ENCODE measurements around the gene FAM72C. TPM values are rescaled to one million over a fixed set of nuclear protein-coding genes. Genes with fewer than 3 reads are reported as not detected.
"Not testable (repeated sequence)": the region's sequence is repeated elsewhere in the genome, so short reads cannot be mapped to it uniquely, and the experiment has no call there.

The FAM72C gene
- total and polyA plus RNA-seq, 4 donors: 0.51 TPM; not detected in 3

DNA sequence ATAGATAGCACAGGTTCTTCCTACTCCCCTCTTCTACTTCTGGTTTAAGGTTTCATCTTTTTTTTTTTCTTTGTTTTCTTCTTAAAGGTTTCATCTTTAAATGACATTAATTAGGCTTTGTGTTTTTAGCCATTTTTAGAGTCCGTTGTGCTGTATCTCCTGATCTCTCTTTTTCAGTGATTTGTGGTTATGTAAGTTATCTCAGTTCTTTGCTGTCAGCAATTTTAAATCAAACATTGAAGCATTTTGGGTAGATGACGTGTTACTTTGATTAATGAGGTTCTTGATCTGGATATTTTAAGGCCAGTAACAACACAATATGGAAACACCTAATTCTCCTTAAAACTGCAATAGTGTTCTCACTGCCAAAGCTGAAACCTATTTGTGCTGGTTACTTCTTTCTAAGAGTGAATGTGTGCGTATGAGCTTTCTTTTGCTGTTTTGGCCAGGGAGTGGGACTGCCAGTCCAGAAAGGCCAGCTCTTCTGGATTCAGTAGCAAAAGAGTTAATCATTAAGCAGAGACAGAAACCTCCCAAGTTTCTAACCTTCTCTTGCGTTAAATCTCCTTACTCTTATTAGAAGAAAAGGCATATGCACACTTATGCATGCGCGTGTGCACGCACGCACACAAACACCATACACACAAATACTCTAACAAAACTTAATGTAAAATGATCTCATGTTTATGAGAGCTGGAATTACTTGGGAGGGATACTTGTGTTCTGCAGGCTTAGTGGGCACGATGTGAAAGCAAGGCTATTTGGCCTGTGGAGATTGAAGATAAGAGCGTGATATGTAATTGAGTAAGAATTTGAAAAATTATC lies 17.0 kb upstream of the FAM72C start:
- H3K4me1 ChIP-seq (ENCODE audit: control insufficient read depth in 1 of 2, insufficient read depth in 2 of 2, low read length in 2 of 2); H3K9me3 ChIP-seq (ENCODE audit: control insufficient read depth, low read length); DNase-seq; H3K4me3 ChIP-seq (ENCODE audit: low read length in 2 of 2); H3K27me3 ChIP-seq (ENCODE audit: control insufficient read depth in 1 of 2, insufficient read depth in 2 of 2, low read length in 1 of 2); intact Hi-C loops (cut with DNase I); H3K36me3 ChIP-seq (ENCODE audit: control insufficient read depth in 1 of 2, insufficient read depth in 2 of 2, low read length in 1 of 2); ATAC-seq (ENCODE audit: low FRiP score); H3K27ac ChIP-seq (ENCODE audit: low read depth in 1 of 2, low read length in 2 of 2): not testable (repeated sequence)
- 8 to 21% methylated on average over 1 of the region's 10 CpGs for WGBS, 2 donors

DNA sequence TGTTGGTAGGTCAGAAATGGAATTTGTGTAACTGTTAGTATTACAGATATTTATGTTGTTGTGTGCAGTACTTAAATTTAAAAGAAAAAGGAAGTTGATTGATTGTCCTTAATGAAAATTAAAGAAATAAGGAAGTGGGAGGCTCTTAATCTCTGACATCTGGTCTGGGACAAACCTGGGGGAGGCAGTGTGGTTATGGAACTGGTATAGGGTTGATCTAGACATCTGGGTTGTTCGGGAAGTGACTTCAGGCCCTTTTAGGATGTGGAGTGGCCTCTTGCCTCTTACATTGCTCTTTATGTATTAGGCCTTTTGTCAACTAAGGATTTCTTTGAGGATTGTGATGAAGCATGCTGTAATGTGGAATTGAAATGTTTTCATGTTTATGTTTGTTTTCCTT lies 16.1 kb upstream of the FAM72C start:
- H3K27me3 ChIP-seq (ENCODE audit: control insufficient read depth in 1 of 2, insufficient read depth in 2 of 2, low read length in 1 of 2); H3K4me1 ChIP-seq (ENCODE audit: control insufficient read depth in 1 of 2, insufficient read depth in 2 of 2, low read length in 2 of 2); H3K4me3 ChIP-seq (ENCODE audit: low read length in 2 of 2); H3K9me3 ChIP-seq (ENCODE audit: control insufficient read depth, low read length); intact Hi-C loops (cut with DNase I); H3K36me3 ChIP-seq (ENCODE audit: control insufficient read depth in 1 of 2, insufficient read depth in 2 of 2, low read length in 1 of 2); ATAC-seq (ENCODE audit: low FRiP score); H3K27ac ChIP-seq (ENCODE audit: low read depth in 1 of 2, low read length in 2 of 2); DNase-seq: not testable (repeated sequence)
- no CpG with 5 or more reads among the region's 1 CpG for WGBS, 2 donors

DNA sequence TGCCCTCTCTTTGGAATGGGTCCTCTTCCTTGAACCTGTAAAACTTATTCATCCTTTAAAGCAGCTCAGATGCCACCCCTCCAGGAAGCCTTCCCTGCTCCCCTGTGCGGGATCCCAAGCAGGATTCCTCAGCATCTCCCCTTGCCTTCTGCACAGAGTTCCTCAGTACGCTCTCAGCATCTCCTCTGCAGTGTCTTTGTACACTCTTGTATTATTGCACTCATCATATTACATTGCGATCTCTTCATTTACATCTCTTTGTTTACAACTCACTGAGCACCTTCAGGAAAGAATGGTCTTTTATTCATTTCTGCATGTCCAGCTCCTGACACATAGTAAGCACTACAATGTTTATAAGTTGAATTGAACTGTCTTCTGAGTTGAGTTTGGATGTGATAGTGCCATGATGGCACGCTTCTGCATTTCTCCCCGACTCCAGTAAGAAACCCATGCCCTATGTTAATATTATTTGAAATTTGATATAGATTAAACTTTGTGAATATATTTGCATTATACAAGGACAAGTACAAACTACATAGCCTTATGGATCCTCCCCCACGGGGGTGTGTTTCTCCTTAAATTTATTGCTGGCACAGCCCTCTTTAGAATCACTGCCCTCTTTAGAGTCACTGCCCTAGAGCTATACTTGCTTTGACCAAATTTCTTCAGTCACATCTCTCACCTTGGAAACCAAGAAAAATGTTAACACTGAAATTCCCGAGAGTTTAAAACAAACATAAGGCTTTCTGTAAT lies 13.1 kb upstream of the FAM72C start:
- H3K4me3 ChIP-seq (ENCODE audit: low read length in 2 of 2); intact Hi-C loops (cut with DNase I); H3K9me3 ChIP-seq (ENCODE audit: control insufficient read depth, low read length); H3K36me3 ChIP-seq (ENCODE audit: control insufficient read depth in 1 of 2, insufficient read depth in 2 of 2, low read length in 1 of 2); H3K27me3 ChIP-seq (ENCODE audit: control insufficient read depth in 1 of 2, insufficient read depth in 2 of 2, low read length in 1 of 2); DNase-seq; H3K4me1 ChIP-seq (ENCODE audit: control insufficient read depth in 1 of 2, insufficient read depth in 2 of 2, low read length in 2 of 2); H3K27ac ChIP-seq (ENCODE audit: low read depth in 1 of 2, low read length in 2 of 2); ATAC-seq (ENCODE audit: low FRiP score): not testable (repeated sequence)
- 92 to 96% methylated on average over 3 of the region's 7 CpGs for WGBS, 2 donors

DNA sequence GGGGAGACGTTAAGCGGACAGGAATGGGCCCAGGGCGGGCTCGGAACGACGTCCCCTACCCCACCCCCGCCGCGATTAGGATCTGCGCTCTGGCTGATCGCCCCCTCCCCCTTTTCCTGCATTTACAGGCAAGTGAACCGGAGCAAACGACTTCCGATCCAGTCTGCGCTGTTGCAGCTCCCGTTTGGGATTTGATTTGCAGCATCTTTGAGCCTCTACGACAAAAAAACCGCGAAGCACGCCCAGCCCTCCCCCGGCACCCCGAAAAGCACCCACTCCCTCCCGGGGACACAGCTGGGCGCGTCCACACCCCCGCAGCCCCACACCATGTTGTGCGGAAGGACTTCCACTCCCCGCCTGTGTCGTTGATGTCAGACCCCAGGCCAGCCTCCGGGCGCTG lies 2.6 kb upstream of the FAM72C start:
- ATAC-seq (ENCODE audit: low FRiP score); DNase-seq; H3K4me1 ChIP-seq (ENCODE audit: control insufficient read depth in 1 of 2, insufficient read depth in 2 of 2, low read length in 2 of 2); H3K4me3 ChIP-seq (ENCODE audit: low read length in 2 of 2); intact Hi-C loops (cut with DNase I); H3K36me3 ChIP-seq (ENCODE audit: control insufficient read depth in 1 of 2, insufficient read depth in 2 of 2, low read length in 1 of 2); H3K27me3 ChIP-seq (ENCODE audit: control insufficient read depth in 1 of 2, insufficient read depth in 2 of 2, low read length in 1 of 2); H3K27ac ChIP-seq (ENCODE audit: low read depth in 1 of 2, low read length in 2 of 2); H3K9me3 ChIP-seq (ENCODE audit: control insufficient read depth, low read length): not testable (repeated sequence)
- 0 to 4% methylated on average over 7 to 11 of the region's 31 CpGs for WGBS, 2 donors

DNA sequence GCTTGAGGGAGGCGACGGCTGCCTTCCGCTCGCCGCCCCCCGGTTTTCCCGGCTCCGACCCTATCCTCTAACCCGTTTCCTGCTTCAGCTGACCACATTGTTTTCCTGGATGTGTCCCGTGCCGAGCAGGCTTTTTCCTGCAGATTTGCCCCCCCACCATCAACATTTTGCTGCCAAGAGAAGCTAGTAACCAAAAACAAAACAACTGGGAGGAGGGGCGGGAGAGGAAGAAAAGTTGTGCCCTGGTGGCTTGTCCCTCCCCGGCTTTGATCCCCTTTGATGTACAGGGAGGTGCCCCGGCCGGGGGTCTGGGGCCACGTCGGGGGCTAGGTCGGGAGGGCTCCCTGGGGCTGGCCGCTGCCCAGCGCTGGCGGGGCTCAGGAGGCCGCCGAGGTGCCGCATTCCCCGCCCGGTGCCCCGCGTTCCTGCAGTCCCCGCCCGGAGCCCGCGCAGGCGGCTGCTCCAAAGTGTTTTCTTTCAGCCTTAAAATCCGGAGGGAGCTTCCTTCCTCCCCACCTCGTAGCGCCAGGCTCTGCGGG lies 2.2 kb upstream of the FAM72C start:
- 0 to 2% methylated on average over 15 to 19 of the region's 37 CpGs for WGBS, 2 donors
- H3K36me3 ChIP-seq (ENCODE audit: control insufficient read depth in 1 of 2, insufficient read depth in 2 of 2, low read length in 1 of 2); H3K27me3 ChIP-seq (ENCODE audit: control insufficient read depth in 1 of 2, insufficient read depth in 2 of 2, low read length in 1 of 2); H3K9me3 ChIP-seq (ENCODE audit: control insufficient read depth, low read length); H3K4me1 ChIP-seq (ENCODE audit: control insufficient read depth in 1 of 2, insufficient read depth in 2 of 2, low read length in 2 of 2); DNase-seq; ATAC-seq (ENCODE audit: low FRiP score); H3K27ac ChIP-seq (ENCODE audit: low read depth in 1 of 2, low read length in 2 of 2); intact Hi-C loops (cut with DNase I): not testable (repeated sequence)
- H3K4me3 ChIP-seq (ENCODE audit: low read length in 2 of 2): peak overlapping the region in 1 of 2 donors; percentile 26

DNA sequence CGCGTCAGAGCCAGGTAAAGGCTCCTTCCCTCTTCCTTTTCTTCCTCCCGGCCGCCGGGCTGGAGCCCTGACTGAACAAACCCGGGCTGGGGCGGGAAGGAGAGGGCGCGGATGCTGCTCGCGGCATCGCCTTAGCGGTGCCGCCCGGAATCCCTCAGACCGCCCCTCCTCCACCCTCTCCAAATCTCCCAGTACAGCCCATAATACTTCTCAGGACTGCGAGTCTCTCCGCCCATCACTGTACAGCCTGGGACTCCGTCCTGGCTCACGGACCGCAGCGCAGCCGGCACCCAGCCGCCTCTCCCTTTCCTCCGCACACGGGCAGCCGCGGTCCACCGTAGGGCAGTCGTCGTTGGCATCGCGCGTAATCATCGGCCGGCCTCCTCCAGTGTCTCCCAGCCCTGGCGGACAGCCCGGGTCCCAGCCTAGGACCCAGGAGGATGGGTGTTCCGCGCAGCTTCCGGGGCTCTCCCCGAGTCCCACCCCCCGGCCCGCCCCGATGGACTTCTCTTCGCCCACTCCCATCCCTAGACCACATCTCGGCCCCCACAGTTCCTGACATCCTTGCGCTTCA lies 1.1 kb upstream of the FAM72C start:
- H3K4me1 ChIP-seq (ENCODE audit: control insufficient read depth in 1 of 2, insufficient read depth in 2 of 2, low read length in 2 of 2); intact Hi-C loops (cut with DNase I); DNase-seq; H3K36me3 ChIP-seq (ENCODE audit: control insufficient read depth in 1 of 2, insufficient read depth in 2 of 2, low read length in 1 of 2); H3K9me3 ChIP-seq (ENCODE audit: control insufficient read depth, low read length); H3K27ac ChIP-seq (ENCODE audit: low read depth in 1 of 2, low read length in 2 of 2); H3K27me3 ChIP-seq (ENCODE audit: control insufficient read depth in 1 of 2, insufficient read depth in 2 of 2, low read length in 1 of 2); H3K4me3 ChIP-seq (ENCODE audit: low read length in 2 of 2): not testable (repeated sequence)
- no CpG with 5 or more reads among the region's 48 CpGs for WGBS, 2 donors
- peak; percentile 84 for ATAC-seq (ENCODE audit: low FRiP score)

DNA sequence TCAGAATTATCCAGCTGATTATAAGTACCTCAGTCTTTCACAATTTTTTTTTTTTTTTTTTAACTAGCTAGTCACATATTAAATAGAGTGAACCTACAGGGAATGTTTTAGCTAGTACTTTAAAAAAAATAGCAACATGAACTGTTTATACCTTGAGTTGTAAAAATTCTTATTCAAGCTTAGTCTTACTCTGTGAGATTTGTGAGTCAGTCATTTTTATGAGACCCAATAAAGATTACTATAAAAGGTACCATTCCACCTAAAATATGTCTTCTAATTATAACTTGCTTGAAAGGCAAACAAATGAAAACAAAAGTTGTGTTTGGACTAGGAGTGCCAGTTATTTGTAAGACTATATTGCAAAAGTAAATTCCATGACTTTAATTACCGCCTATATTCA lies 5.9 kb downstream of the FAM72C start:
- not testable (repeated sequence) for ATAC-seq (ENCODE audit: low FRiP score)

DNA sequence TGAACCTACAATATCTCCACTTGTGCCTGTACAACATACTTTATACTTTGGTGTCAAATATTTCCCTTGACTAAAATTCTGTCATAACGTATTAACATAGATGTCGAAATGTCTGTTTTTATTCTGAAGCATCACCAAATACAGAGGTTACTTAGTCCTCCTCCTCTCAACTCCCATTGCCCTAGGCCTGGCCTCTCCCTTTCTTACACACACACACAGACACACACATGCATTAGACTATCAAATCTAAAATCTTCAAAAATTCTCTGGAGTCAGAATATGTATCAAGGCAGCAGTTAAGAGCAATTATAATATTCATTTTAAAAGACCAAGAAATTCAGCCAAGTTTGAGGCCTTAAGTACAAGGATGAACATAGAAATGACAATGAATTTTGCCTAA lies 7.5 kb downstream of the FAM72C start:
- H3K4me3 ChIP-seq (ENCODE audit: low read length in 2 of 2); DNase-seq; H3K36me3 ChIP-seq (ENCODE audit: control insufficient read depth in 1 of 2, insufficient read depth in 2 of 2, low read length in 1 of 2); intact Hi-C loops (cut with DNase I); H3K27ac ChIP-seq (ENCODE audit: low read depth in 1 of 2, low read length in 2 of 2); ATAC-seq (ENCODE audit: low FRiP score); H3K27me3 ChIP-seq (ENCODE audit: control insufficient read depth in 1 of 2, insufficient read depth in 2 of 2, low read length in 1 of 2); H3K9me3 ChIP-seq (ENCODE audit: control insufficient read depth, low read length); H3K4me1 ChIP-seq (ENCODE audit: control insufficient read depth in 1 of 2, insufficient read depth in 2 of 2, low read length in 2 of 2): not testable (repeated sequence)
- no CpG with 5 or more reads among the region's 2 CpGs for WGBS, 2 donors

More for the DNA sequence above, 5.9 kb downstream of the FAM72C start:
- H3K27ac ChIP-seq (ENCODE audit: low read depth in 1 of 2, low read length in 2 of 2); H3K36me3 ChIP-seq (ENCODE audit: control insufficient read depth in 1 of 2, insufficient read depth in 2 of 2, low read length in 1 of 2); DNase-seq; H3K27me3 ChIP-seq (ENCODE audit: control insufficient read depth in 1 of 2, insufficient read depth in 2 of 2, low read length in 1 of 2); H3K9me3 ChIP-seq (ENCODE audit: control insufficient read depth, low read length); H3K4me1 ChIP-seq (ENCODE audit: control insufficient read depth in 1 of 2, insufficient read depth in 2 of 2, low read length in 2 of 2); H3K4me3 ChIP-seq (ENCODE audit: low read length in 2 of 2); intact Hi-C loops (cut with DNase I): not testable (repeated sequence)
- no CpG with 5 or more reads among the region's 1 CpG for whole genome bisulfite sequencing, 2 donors

Measured in aorta (tissue), 5 donors.